ENCODE results near the gene PI4KB.
"Not testable (repeated sequence)": the region's sequence is repeated elsewhere in the genome, so short reads cannot be mapped to it uniquely, and the experiment has no call there.

PI4KB gene

DNA sequence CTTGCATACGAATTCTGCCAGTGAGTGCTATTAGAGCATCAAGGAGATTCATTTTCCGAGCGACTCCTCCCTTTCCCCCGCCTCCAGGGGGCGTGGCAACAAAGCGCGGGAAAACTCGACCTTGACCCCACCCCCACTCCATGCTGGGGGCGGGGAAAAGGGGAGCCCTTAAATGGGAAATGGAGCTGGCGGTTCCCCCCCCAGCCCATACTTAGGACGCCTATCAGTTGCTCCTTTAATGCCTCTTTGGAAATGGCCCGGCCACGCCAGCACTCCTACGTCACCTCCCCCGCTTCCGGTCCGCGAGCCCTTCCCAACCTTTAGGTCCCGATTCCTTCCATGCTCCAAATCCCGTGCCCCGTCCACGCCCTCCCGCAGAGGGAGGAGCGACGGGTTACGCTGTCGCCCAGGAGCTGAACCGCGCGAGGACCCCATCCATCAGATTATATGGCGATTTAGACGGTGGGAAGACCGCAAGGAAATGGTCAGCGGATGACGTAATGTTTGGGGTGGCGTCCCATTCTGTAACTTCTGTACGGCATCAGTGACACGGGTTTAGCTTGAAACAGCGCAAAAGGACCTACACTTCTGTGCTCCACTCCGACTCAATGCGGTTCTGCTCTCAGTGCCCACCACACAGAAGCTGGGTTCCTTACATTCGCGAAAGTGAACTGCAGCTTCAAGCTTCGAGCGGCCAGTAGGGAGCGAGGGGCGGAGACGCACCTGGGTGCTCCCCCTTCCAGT is 45.8 kb downstream of the PI4KB start:
- peak; percentile 92 to 94 (median 93) for DNase-seq (ENCODE audit: low read depth in 3 of 3)

DNA sequence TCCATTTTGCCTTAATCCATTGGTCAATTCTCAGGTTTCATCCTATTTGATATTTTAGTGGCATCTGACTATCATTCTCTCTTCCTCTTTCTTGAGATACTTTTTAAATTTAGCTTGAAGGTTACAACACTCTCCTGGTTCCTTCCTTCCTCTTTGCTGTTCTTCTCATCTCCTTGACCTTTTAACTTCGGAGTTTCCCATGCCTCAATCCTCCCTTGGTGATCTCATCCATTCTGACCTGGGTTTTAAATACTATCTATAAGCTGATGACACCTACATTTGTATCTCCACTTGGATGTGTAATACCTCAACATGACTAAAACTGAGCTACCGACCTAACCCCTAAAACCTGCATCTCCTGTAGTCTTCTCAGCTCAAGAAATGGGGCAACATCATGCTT is 50.0 kb downstream of the PI4KB start:
- no peak for DNase-seq (ENCODE audit: low read depth in 3 of 3)

DNA sequence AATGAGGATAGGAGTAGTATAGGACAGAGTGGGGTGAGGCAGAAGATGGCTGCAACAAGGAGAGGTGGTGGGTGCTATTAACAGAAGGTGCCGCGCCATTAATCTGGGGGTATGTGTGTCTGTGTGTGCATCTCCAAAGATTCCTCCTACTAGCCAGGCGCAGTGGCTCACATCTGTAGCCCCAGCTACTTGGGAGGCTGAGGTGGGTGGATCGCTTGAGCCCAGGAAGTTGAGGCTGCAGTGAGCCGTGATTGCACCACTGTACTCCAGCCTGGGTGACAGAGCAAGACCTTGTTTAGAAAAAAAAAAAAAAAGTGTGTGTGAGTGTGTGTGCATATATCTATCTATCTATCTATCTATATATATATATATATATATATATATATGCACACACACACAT is 51.9 kb downstream of the PI4KB start:
- DNase-seq (ENCODE audit: low read depth in 3 of 3), result not testable (repeated sequence)

DNA sequence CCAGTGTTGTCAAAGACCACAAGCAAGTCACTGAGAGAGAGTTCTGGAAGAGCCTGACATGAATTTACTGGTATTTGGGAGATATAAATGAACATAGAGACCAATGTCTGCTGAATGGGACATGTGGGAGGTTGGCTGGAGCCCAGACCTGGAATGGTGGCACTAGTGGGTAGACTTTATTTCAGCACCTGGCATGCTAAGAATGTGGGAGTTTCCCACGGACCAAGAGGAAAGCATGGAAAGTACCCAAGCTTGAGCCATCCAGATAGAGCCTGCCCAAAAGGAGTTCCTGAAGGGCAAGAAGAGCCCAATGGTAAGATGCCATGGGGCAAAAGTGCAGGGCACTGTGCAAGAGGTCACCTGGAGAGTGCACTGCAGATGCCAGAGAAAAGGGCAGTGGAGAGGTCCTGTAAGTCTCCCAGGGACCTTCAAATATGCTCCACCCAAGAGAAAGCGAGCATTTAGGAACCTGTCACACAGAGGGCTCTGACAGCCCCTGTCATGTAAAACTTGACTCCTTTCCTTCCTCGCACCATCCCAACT is 53.2 kb downstream of the PI4KB start:
- no peak for DNase-seq (ENCODE audit: low read depth in 3 of 3)

DNA sequence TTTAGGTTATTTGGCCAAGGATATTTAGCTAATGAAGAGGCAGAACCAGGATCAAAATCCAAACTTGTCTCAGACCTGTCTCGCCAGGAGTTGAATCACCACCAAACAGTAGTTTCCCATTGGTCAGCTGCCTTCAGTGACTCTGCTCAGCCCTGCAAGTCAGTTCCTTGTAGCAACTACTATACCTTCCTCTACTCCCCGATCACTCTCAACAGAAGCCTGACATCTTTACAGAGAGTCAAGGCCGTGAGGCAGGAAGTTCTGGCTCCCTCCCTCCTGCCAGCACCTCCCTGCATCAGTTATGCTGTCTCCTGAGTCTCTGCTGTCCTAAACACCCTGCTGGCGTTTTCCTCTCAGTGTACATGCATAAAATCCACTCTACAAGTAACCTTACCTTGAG is 59.5 kb downstream of the PI4KB start:
- DNase-seq (ENCODE audit: low read depth in 3 of 3), result no peak

DNA sequence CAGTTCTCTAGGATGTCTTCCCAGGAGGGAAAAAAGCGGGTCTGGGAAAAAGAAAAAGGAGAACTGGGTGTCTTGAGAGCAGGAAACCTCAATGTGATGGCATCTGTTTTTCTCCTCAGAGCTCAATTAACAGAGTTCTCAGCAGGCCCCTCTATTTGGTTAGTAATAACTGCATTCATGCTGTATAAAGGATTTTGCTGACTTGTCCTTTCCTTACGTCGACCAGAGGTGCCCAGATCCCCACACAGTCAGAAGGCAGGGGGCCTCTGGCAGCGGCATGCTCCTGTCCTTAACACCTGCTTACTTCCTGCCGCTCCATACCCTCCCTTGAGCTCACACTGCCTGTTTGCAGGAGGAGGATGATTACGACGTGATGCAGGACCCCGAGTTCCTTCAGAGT is 60.4 kb downstream of the PI4KB start:
- no peak for DNase-seq (ENCODE audit: low read depth in 3 of 3)

DNA sequence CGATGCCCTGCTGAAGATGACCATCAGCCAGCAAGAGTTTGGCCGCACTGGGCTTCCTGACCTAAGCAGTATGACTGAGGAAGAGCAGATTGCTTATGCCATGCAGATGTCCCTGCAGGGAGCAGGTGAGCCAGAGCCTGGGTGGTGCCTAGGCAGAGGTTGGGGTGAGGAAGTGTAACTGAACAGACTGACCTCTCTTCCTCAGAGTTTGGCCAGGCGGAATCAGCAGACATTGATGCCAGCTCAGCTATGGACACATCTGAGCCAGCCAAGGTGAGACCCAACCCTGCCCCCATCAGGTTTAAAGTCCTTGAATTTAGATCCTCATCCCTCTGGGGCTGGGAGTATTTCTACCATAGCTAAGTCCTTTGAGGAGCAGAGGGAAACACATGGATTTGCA is 60.9 kb downstream of the PI4KB start:
- DNase-seq (ENCODE audit: low read depth in 3 of 3), result no peak

DNA sequence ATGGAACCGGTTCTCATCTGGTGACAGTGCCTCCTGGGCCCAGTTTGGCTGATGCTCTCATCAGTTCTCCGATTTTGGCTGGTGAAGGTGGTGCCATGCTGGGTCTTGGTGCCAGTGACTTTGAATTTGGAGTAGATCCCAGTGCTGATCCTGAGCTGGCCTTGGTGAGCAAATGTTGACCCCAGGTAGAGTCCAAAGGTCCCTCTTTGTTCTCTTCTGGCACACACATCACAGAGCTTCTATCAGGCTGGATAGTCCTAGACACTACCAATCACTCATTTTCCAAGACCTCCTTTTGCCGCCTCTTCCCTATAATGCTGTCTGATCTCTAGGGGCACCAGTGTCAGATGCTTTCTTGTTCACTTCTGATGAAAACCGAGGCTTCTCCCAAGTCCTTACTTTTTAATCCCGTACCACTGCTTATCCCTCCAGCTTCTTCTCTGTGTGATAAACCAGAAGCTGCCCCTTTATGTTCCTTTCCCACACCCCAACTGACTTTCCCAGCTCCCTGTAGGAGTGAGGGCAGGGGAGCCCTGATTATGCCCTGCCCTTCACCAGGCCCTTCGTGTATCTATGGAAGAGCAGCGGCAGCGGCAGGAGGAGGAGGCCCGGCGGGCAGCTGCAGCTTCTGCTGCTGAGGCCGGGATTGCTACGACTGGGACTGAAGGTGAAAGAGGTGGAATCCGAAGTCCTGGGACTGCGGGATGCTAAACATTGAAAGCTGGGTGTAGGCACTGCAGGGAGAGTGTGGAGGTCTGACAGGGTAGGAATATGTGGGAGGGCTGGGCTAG is 61.6 kb downstream of the PI4KB start:
- DNase-seq (ENCODE audit: low read depth in 3 of 3), result no peak

DNA sequence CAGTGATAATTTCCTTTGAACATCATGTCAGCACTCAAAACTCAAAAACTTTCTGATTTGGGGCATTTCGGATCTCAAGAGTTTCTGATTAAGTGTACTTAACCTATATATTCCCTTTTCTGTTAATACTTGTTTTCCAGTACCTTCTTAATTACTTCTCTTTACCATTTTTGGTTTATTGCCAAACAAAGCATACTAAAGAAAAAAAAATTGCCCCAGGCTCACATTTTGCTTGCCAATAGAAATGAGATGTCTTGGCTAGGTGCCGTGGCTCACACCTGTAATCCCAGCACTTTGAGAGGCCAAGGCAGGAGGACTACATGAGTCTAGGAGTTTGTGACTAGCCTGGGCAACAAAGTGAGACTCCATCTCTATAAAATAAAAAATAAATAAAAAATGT is 67.9 kb downstream of the PI4KB start:
- DNase-seq (ENCODE audit: low read depth in 3 of 3), result no peak

DNA sequence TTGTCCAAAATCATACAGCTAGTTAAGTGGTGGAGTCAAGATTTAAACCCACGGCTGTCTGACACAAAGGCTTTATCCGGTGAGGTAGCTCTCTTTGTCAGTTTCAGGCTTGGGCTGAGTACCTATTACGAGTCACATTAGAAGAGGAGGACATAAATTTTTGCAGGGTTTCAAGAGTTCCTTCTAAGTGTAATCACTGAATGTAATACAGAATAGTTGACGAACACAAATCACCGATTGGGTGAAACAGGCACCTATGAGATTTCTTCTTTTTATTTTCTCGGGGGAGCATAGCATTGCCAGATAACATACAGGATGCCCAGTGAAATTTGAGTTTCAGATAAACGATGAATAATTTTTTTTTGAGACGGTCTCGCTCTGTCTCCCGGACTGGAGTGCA is 71.8 kb downstream of the PI4KB start:
- no peak for DNase-seq (ENCODE audit: low read depth in 3 of 3)

DNA sequence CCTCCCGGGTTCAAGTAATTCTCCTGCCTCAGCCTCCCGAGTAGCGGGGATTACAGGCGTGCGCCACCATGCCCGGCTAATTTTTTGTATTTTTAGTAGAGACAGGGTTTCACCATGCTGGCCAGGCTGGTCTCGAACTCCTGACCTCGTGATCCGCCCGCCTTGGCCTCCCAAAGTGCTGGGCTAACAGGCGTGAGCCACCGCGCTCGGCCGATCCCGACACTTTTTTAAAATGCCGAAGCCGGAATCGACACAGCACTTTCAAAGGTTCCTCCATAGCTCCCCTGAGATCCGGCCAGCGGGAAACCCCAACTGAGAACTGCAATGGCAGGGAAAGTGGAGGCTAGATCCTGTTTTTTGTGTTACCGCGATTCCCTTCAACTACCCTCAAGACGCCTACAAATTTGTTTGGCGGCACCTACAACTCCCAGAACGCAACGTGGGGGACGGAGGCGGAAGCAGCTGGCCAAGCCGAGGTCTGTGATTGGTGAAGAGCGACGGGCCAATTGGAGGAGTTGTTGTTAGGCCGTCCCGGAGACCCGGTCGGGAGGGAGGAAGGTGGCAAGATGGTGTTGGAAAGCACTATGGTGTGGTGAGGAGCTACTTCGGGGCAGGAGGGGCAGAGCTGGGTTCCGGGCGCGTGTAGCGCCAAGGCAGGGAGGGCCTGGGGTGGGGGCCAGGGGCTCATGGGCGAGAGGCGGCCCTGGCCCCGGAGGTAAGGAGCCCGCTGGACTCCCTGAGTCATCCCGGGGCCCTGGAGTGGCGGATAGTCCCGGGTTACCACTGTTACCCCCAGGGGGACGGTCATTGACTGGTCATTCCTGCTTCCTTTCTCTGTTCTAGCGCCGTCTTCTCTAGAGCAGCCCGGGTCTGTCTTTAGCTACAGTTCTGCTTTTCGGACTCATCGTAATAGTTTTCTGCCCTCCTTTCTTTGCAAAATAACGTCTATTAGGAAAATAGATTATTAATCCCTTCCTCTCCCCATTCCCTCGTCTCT is 72.7 kb downstream of the PI4KB start, which contains the start of gene PSMD4:
Gene PSMD4, plus strand, starts transcription at position 518 of the 997 bp plus-strand sequence. Its CDS starts 49 bp downstream, at position 567.
- DNase-seq (ENCODE audit: low read depth in 3 of 3), result peak; percentile 85 to 93 (median 86)

DNA sequence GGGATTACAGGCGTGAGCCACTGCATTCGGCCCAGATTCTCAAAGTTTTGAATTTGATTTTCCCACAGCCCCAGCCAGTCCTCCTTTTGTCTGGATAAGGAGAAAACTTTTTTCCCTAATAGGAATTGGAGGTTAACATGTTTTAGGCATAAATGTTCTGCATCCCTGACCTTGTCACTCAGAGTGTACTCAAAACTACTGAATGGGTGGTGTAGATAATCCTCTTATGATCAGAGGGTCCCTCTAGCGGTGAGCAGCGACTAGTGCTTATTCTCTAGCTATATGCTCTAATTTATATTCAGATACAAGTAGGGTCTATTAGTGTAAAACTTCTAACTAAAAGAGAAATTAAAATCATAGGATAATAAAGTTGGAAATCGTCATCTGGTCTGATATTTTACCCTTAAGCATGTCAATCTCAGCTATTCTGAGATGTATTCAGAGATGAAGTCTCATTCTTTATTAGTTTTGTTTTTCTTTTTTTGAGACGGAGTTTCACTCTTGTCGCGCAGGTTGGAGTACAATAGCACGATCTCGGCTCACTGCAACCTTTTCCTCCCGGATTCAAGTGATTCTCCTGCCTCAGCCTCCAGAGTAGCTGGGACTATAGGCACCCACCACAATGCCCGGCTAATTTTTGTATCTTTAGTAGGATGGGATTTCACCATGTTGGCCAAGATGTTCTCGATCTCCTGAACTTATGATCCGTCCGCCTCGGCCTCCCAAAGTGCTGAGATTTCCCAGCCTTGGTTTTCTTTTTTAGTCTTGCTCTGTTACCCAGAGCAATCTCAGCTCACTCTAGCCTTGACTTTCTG is 75.4 kb downstream of the PI4KB start:
- peak; percentile 28 to 55 (median 44) for DNase-seq (ENCODE audit: low read depth in 3 of 3)

DNA sequence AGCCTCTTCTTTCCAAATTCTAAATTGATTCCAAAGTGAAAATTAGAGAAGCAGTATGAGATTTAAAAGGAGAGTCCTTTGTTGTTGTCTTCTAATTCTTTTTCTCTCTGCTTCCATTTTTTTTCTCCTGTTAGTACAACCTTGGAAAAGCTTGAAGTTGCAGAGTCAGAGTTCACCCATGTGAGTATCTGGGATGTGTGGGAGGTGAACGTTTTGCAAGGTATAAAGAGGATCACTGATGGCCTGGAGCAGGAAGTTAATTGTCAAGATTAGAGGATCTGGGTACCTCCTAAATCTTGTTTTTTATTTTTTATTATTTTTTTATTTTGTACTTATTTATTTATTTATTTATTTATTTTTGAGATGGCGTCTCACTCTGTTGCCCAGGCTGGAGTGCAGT is 80.4 kb downstream of the PI4KB start:
- DNase-seq (ENCODE audit: low read depth in 3 of 3), result no peak

DNA sequence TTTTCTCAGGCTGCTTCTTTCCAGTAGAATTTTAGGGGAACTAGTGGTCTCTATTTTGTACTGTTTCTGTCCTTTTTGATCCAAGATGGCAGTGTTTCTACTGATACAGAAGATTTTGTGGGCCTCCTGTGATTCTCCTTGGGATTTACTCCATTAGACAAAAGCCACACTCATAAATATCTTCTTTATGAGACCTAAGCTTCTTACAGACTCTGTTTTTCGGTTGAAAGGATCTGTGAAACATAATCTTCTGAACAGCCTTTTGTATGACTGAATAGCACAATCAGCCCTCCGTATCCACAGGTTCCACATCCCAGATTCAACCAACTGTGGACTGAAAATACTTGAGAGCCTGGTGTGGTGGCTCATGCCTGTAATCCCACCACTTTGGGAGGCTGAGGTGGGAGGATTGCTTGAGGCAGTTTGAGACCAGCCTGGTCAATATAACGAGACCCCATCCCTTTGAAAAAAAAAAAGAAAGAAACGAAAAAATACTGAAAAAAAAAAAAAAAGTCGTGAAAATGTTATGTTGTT is 83.5 kb downstream of the PI4KB start:
- no peak for DNase-seq (ENCODE audit: low read depth in 3 of 3)

DNA sequence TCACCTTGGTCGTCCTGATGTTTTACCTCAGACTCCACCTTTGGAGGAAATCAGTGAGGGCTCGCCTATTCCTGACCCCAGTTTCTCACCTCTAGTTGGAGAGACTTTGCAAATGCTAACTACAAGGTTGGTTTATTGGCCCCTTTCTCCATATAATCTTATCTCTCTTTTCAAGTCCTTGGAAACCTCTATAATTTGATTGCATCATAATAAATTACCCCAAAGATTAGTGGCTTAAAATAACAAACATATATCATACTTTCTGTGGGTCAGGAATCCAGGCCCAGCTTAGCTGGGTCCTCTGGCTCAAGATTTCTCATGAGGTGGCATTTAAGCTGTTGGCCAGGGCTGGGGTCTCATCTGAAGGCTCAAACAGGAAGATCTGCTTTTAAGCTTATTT is 84.8 kb downstream of the PI4KB start:
- no peak for DNase-seq (ENCODE audit: low read depth in 3 of 3)
